HG03064 (cell line): ENCODE results near the gene GRID2.

Experiments used
- ATAC-seq: cut with Tn5 transposase; IDR thresholded peaks from one replicate; pipeline ENCODE4 v1.9.1; 2021; ENCODE audit warnings: low read depth; ENCODE audit not compliant: unreplicated experiment

GRID2 gene

GRCh38 chr4:92885632-92886031, 581.9 kb downstream of the GRID2 start:
- ATAC-seq = no peak

DNA sequence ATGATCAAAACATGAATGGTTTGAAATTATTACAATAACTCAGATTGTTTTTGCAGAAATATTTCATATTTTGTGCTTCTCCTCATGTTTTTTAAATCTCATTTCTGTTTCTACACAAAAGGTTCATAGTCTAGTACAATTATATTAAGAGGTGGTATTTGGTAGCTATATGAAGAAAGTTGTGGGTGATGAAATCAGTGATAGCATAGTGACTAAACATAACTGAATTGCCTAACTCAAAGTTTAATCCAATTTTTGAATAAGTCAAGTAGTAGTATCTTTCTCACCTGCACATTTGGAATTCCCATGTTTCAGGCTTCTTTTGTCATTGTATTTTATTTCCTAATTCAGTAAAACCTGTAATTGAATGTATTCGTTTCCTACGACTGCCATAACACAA, 648.7 kb downstream of the GRID2 start:
- no peak for ATAC-seq

- no peak for ATAC-seq
These were observed 649.1 kb downstream of the GRID2 start for GRCh38 chr4:92952897-92953296.

GRCh38 chr4:92953462-92953861, 649.7 kb downstream of the GRID2 start:
- ATAC-seq = no peak

DNA sequence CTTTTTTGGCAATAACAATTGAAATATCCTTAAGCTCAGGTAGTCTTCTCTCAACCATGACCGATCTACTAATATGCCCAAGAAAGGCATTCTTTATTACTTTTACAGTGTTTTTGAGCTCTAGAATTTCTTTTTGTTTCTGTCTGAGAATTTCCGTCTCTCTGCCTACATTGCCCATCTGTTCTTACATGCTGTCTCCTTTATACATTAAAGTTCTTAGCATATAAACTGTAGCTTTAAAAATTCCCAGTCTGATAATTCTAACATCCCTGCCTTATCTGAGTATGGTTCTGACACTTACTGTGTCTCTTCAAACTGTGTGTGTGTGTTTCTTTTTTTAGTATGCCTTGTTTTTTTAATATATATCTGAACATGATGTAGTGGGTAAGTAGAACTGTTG, 658.1 kb downstream of the GRID2 start:
- ATAC-seq = no peak

DNA sequence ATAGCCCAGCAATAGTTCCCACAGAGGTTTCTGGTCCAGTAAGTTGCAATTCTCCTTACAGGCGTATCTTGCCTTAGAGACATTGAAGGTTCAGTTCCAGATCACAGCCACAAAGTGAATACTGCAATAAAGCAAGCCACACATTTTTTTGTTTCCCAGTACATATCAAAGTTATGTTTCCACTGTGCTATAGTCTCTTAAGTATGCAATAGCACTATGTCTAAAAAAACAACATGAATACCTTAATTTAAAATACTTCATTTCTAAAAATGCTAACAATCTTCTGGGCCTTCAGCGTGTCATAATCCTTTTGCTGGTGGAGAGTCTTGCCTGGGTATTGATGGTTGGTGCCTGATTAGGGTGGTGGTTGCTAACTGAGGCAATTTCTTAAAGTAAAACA, 659.1 kb downstream of the GRID2 start:
- ATAC-seq = no peak

GRCh38 chr4:92968556-92968955, 664.8 kb downstream of the GRID2 start:
- ATAC-seq = no peak

DNA sequence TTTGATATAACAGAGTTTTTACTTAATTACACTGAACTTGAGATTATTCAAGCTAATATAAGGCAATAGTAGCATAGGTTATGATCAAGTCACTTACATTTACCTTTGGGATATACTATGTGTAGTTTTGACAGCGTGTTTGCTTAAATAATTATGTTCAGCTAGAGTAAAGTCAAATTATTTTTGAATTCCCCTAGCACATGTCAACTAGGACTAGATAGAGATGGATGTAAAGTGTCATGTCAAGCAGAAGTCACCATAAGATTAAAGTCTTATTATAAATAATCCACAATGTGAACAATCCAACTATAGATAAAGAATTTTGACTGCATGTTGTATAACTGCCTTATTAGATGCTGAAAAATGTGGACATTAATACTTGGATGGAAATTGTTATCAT, 665.2 kb downstream of the GRID2 start:
- ATAC-seq = no peak

DNA sequence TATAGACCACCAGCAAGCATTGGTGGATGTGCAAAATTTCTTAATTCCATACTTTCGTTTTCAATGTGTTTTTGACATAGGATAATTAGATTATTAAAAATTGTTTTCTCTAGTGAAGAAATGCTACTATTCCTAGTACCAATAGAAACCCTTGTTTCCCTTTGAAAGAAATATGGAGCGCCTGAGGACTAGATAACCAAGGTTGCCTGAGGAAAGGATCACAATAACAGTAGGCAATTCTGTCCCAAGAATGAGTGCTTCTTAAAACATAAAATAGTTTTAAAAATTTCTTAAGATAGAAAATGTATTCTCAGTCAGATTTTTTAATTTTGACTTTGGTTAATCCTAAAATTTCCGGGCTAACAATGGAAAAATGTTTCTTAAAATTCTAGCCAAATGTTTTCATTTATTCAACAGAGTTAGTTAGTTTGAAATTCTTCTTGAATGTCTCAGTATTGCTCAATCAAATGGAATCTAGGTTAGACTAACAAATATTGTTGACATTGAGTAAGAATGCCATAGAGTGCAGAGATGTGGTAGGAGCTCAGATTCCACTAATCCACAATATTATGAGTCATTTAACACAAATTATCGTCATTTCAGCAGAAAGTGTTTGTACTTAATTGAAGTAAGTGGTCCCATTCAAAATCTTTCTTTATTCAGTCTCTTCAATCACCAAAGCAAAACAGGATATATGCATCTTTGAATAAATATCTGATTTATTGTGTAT, 666.0 kb downstream of the GRID2 start:
- no peak for ATAC-seq

- no peak for ATAC-seq
These were observed 667.2 kb downstream of the GRID2 start for GRCh38 chr4:92970996-92971395.

GRCh38 chr4:92988301-92988700, 684.5 kb downstream of the GRID2 start:
- no peak for ATAC-seq

DNA sequence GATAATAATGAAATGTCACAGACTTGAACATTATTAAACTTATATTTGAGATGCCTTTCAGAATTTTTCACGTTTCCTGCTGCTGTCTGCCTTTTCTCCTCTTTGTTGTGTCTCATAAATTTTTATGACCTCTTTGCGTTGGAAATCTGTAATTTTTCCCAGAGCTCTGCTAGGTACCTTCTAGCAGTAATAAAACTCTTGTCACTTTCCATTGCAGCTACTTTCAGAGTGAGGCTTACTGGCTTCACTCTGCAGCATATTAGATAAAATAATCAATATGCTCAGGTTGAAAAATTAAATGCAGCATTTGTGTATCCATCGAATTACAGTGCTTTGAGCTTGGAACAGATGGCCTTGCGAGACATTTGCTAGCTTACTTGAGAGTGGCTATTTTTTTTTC, 689.0 kb downstream of the GRID2 start:
- ATAC-seq = no peak

- ATAC-seq = no peak
These were observed 691.0 kb downstream of the GRID2 start for GRCh38 chr4:92994727-92995126.

DNA sequence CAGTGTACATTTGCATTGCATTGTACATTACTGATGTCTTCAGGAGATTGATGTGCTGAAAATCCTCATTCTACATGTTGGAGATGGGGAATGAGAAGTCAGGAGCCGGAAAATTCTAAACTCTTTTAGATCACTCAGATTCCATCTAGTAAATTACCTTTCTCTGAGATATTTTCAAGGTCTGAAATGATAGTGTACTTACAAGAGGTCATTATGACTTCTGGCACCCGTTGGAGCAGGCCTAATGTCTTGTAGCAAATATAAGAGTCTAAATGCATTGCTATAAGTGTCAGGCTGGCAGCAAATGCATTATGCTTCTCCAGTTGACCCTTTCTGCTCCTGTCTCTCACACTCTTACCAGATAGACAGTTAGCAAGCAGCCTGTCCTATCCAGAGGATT, 692.8 kb downstream of the GRID2 start:
- no peak for ATAC-seq

DNA sequence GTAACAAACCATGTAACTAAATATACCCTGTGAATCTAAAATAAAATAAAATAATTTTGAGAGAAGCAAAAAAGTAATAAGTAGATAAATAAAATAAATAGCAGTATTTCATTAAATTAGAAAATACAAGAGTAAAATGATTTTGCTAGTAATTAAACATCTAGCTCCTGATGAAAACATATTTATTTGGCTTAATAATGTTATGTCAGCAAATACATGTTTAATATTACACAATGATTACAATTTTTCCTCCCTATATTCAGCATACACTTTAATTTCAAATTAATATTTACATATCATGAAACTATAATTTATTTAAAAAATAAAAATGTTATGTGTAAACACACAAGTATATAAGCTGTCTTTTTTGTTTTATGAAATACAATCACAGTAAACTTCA, 697.1 kb downstream of the GRID2 start:
- ATAC-seq = no peak

DNA sequence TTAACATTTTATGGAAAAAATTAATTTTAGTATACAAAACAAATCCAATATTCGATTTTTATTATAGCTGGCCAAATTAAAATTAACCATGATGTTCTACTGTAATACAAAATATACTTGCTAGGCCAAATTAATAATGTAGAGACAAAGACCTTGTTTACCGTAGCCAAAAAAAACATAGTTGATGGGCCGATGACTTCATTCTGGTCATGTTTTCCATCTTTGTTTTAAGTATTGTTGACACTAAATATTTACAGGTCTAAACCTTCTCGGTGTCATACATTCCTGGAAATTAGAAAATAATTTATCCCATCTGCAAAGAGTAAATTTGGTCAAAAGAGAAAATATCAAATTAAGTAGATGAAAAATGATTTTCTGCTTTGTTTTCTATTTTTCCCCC, 698.5 kb downstream of the GRID2 start:
- ATAC-seq = no peak

- no peak for ATAC-seq
These were observed 712.6 kb downstream of the GRID2 start for GRCh38 chr4:93016350-93016749.

GRCh38 chr4:93018243-93018642, 714.5 kb downstream of the GRID2 start:
- no peak for ATAC-seq

DNA sequence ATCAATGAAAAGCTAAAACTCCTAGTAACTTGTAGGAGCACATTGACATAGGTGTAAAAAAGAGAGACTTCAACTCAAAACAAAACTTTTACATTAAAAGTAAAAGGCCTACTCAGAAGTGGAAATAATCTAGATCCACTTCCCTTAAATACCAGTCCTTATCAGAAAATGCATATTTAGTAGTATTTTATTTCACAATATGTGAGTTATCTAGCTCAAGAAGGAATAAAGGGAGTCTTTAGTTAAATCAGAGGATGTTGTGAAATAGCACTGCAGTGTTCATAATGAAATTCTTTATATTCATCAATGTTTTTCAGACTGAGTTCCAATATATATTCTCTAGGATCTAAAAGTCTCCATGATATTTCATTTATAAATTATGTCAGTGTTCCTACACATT, 715.0 kb downstream of the GRID2 start:
- no peak for ATAC-seq

DNA sequence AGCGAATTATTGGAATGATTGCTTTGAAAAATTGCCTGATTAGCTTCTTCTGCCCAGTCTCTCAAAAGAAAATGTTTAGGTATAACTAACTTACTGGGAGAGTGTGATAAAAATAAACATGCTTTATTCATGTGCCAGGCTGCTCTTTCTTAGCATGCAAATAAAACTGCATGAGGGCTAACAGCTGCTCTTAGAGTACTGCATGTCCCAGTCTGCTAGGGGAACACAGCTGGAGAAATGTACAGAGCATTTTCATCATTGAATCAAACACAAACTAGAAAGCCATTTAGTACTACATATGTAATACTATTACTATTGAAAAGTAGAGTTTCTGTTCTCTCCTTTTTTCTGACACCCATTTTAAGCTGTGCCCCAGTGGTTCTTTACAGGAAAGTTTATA, 726.0 kb downstream of the GRID2 start:
- no peak for ATAC-seq

GRCh38 chr4:93030670-93031069, 726.9 kb downstream of the GRID2 start:
- ATAC-seq = no peak

- no peak for ATAC-seq
These were observed 727.8 kb downstream of the GRID2 start for GRCh38 chr4:93031431-93032098.
